PC-3 (cell line): Measurements from ENCODE around the gene MYO5C. TPM values are rescaled to one million over a fixed set of nuclear protein-coding genes. Genes with fewer than 3 reads are reported as not detected.
A peak's percentile ranks its signal among the peaks of the same experiment; 100 is the strongest.

Experiments used
- ATAC-seq: fragments of 200-7000 bp; cut with Tn5 transposase; 2 replicates; pipeline ENCODE4 v1.9.1; 2020; ENCODE audit warnings: mild to moderate bottlenecking, moderate library complexity
- BruUV-seq: library from RNA; stranded (reverse); fragments of 400-500 nt; replicated peaks from 2 replicates; lab custom pipeline; 2021; lab: Mats Ljungman, UMichigan
- CTCF ChIA-PET: fragments of 300-600 bp; sonication (Branson Sonifier 250); formaldehyde crosslinking; loops from one replicate; lab custom pipeline; 2022; ENCODE audit warnings: antibody characterized with exemption; lab: Charles Lee
- POLR2A ChIA-PET: fragments of 300-600 bp; sonication (Branson Sonifier 250); formaldehyde crosslinking; loops from one replicate; lab custom pipeline; 2022; ENCODE audit warnings: antibody characterized with exemption; ENCODE audit not compliant: unreplicated experiment; lab: Charles Lee
- DNase-seq: peaks from one replicate; pipeline ENCODE4 v3.0.0-alpha.2; 2015
- H2AFZ ChIP-seq: fragments of 300-600 bp; sonication (generic); 2 replicates; pipeline ENCODE4 v1.6.0; 2016; ENCODE audit warnings: antibody characterized with exemption, low read length
- H3F3A ChIP-seq: fragments of 300-600 bp; sonication (generic); one replicate; pipeline ENCODE4 v1.6.0; 2017; ENCODE audit warnings: antibody characterized with exemption, low read length, control low read depth, mild to moderate bottlenecking; ENCODE audit not compliant: unreplicated experiment
- H3K27ac ChIP-seq: fragments of 300-600 bp; sonication (generic); 2 replicates; pipeline ENCODE4 v1.5.1; 2016; ENCODE audit warnings: mild to moderate bottlenecking, low read length
- H3K27me3 ChIP-seq: fragments of 300-600 bp; sonication (generic); 2 replicates; pipeline ENCODE4 v1.6.1; 2016; ENCODE audit warnings: low read length, mixed read lengths
- H3K36me3 ChIP-seq: fragments of 300-600 bp; sonication (generic); 2 replicates; pipeline ENCODE4 v1.6.1; 2016; ENCODE audit warnings: low read depth, mixed run types, low read length, mixed read lengths
- H3K4me1 ChIP-seq: fragments of 300-600 bp; sonication (generic); 2 replicates; pipeline ENCODE4 v1.5.1; 2016; ENCODE audit warnings: low read length; ENCODE audit not compliant: insufficient read depth
- H3K4me2 ChIP-seq: fragments of 300-600 bp; sonication (generic); 2 replicates; pipeline ENCODE4 v1.6.0; 2016; ENCODE audit warnings: low read length
- H3K4me3 ChIP-seq: fragments of 300-600 bp; sonication (generic); 2 replicates; pipeline ENCODE4 v1.5.1; 2016; ENCODE audit warnings: mild to moderate bottlenecking, low read length, mixed read lengths
- H3K79me2 ChIP-seq: fragments of 300-600 bp; sonication (generic); 2 replicates; pipeline ENCODE4 v1.6.1; 2017; ENCODE audit warnings: low read length, mixed read lengths
- H3K9ac ChIP-seq: fragments of 300-600 bp; sonication (generic); 2 replicates; pipeline ENCODE4 v1.6.0; 2016; ENCODE audit warnings: mild to moderate bottlenecking, low read length
- H3K9me2 ChIP-seq: fragments of 300-600 bp; sonication (generic); replicated peaks from 2 replicates; pipeline ENCODE4 v1.6.1; 2016; ENCODE audit warnings: mixed run types, low read length, mixed read lengths
- H3K9me3 ChIP-seq: fragments of 300-600 bp; sonication (generic); 2 replicates; pipeline ENCODE4 v1.6.1; 2016; ENCODE audit warnings: low read length, mixed read lengths
- H4K20me1 ChIP-seq: fragments of 300-600 bp; sonication (generic); 2 replicates; pipeline ENCODE4 v1.6.1; 2016; ENCODE audit warnings: low read length, mixed read lengths
- EZH2 ChIP-seq: fragments of 300-600 bp; sonication (generic); IDR thresholded peaks from one replicate; pipeline ENCODE4 v1.6.1; 2017; ENCODE audit warnings: antibody characterized with exemption, mild to moderate bottlenecking, low read length; ENCODE audit not compliant: unreplicated experiment
- EZH2phosphoT487 ChIP-seq: fragments of 300-600 bp; sonication (generic); IDR thresholded peaks from 2 replicates; pipeline ENCODE4 v1.6.1; 2018; ENCODE audit warnings: mild to moderate bottlenecking, antibody characterized with exemption, low read length, borderline replicate concordance
- intact Hi-C: fragments of 100-400 bp; cut with micrococcal nuclease; formaldehyde crosslinking; loops from 2 replicates; pipeline ENCODE4 v1.9.0; 2023
- total RNA-seq: library from RNA; depleted of rRNA; stranded (reverse); fragments of >200 nt; gene quantifications from 2 replicates; pipeline ENCODE4 v1.2.3, GENCODE V29; 2014
- TF ChIP-seq, protein P1 (sequence below): fragments of 300-600 bp; sonication (generic); conservative IDR thresholded peaks from 2 replicates; pipeline ENCODE4 v1.5.1; 2017; ENCODE audit warnings: antibody characterized with exemption, low read depth, mild to moderate bottlenecking, low read length

MYO5C gene
- total RNA-seq, 1 experiment from 2014 or later: 17.7 TPM

DNA sequence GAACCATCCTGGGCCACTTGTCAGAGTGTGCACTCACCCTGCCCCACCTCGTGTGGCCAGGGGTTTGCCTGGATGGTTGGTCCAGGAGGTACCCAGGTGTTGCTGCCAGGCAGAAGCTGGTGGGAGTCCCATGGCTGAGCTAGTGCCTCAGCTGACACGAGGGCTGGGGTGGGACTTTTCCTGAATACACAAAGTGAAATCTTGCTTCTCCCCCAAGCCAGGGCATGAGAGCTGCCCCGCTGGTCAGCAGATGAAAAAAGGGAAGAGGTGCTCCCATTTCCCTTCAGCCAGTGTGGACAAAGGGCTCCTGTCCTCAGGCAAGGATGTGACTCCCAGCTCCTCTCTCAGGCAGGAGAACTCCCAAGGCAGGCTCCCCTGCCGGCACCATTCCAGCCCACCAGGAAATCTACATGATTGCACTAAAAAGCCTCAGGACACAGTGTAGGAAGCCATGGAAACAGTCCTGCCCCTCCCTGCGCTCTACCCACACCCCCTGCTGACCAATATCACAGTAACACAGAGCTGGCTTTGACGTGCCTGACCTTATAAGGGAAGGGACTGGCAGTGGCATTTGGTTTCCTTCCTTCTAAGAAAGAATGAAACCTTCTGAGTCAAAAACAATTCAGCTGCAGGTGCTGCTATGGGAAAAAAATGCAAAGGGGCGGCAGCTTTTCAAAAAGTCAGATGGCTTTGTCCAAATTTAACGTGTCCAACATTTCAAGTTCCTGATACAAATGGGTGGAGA is 33.9 kb downstream of the MYO5C start:
- H2AFZ ChIP-seq: peak overlapping the region; percentile 29; the same call in 1 of the 2 replicates

DNA sequence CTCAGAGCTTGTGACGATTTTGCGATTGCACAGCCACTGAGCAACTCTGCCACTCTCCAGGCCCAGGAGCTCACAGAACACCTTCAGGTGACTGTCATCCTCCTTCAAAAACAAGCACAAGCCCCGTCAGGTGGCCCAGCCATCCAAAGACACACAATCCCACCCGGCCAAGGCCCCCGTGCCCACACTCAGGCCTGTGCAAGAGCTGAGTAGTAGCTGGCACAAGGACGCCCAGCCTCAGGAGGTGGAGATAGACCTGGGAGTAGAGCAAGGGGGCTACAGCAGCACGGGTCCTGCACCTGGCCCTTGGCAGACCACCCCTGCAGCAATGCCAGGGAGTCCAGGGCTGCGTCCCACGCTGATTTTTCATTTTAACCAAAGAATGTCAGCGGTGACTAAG is 34.6 kb downstream of the MYO5C start:
- BruUV-seq: no TSS peak
- H3K36me3 ChIP-seq: peaks cover 25% of the 10 kb centered on the region; the same call in 1 of the 2 replicates
- intact Hi-C loops: loop anchor here (5.0 kb wide), 1 partner anchor 266 kb away; the partner anchor contains the start of gene MYO5A
- peak overlapping the region; percentile 92 for H3K27ac ChIP-seq
- H3K9me2 ChIP-seq: no peaks in the 10 kb centered on the region
- no peak overlapping the region for H3K4me2 ChIP-seq
- H3K9ac ChIP-seq: peak overlapping the region; percentile 60
- no peaks in the 10 kb centered on the region for H3K79me2 ChIP-seq
- ChIA-PET CTCF (interaction anchor here (1.1 to 1.3 kb wide), 2 partner anchors 27 to 288 kb away, joined by 3 to 9 read pairs; no protein-coding TSS in a partner anchor), POLR2A (interaction anchor here (0.8 kb wide), 1 partner anchor 34 kb away, joined by 6 read pairs; the partner anchor contains the start of gene MYO5C)
- H3K27me3 ChIP-seq: no peaks in the 10 kb centered on the region
- DNase-seq (no peak), ATAC-seq (no peak)
- H3K4me3 ChIP-seq: no peak overlapping the region
- H3K4me1 ChIP-seq: peaks cover 26% of the 10 kb centered on the region
- no peaks in the 10 kb centered on the region for H3K9me3 ChIP-seq
- H3F3A ChIP-seq: no peaks in the 10 kb centered on the region
- H2AFZ ChIP-seq: no peak overlapping the region
- TF ChIP-seq, protein P1, sequence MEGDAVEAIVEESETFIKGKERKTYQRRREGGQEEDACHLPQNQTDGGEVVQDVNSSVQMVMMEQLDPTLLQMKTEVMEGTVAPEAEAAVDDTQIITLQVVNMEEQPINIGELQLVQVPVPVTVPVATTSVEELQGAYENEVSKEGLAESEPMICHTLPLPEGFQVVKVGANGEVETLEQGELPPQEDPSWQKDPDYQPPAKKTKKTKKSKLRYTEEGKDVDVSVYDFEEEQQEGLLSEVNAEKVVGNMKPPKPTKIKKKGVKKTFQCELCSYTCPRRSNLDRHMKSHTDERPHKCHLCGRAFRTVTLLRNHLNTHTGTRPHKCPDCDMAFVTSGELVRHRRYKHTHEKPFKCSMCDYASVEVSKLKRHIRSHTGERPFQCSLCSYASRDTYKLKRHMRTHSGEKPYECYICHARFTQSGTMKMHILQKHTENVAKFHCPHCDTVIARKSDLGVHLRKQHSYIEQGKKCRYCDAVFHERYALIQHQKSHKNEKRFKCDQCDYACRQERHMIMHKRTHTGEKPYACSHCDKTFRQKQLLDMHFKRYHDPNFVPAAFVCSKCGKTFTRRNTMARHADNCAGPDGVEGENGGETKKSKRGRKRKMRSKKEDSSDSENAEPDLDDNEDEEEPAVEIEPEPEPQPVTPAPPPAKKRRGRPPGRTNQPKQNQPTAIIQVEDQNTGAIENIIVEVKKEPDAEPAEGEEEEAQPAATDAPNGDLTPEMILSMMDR: no peak
- TF ChIP-seq EZH2phosphoT487: no peak
- TF ChIP-seq EZH2: no peak
- H4K20me1 ChIP-seq: no peaks in the 10 kb centered on the region

More for the DNA sequence above, 33.9 kb downstream of the MYO5C start:
- ATAC-seq (peak; percentile 98), DNase-seq (peak; percentile 91)
- Histone ChIP-seq H3F3A (no peaks in the 10 kb centered on the region), H3K9ac (peak overlapping the region; percentile 60), H3K4me1 (peaks cover 26% of the 10 kb centered on the region), H3K36me3 (peaks cover 23% of the 10 kb centered on the region; the same call in 1 of the 2 replicates), H3K4me3 (no peak overlapping the region), H3K27ac (peak overlapping the region; percentile 92), H3K4me2 (peak overlapping the region; percentile 50), H3K9me2 (no peaks in the 10 kb centered on the region), H3K79me2 (no peaks in the 10 kb centered on the region), H4K20me1 (no peaks in the 10 kb centered on the region), H3K27me3 (no peaks in the 10 kb centered on the region), H3K9me3 (no peaks in the 10 kb centered on the region)
- ChIA-PET CTCF (interaction anchor here (0.5 to 1.3 kb wide), 3 partner anchors 27 to 288 kb away, joined by 3 to 9 read pairs (median 3); no protein-coding TSS in a partner anchor), POLR2A (interaction anchor here (0.7 to 0.8 kb wide), 2 partner anchors 10 to 34 kb away, joined by 4 to 6 read pairs; partner anchors contain the start of gene MYO5C)
- no peak for TF ChIP-seq EZH2
- TF ChIP-seq, protein P1: no peak
- no peak for TF ChIP-seq EZH2phosphoT487
- intact Hi-C loops: loop anchor here (1.0 to 5.0 kb wide), 2 partner anchors 23 to 266 kb away; partner anchors contain the start of gene MYO5A
- no TSS peak for BruUV-seq
